Adrenal gland (tissue), 5 donors: ENCODE results near the gene SMARCC2.

Experiments used
- POLR2A ChIP-seq, 2 donors: fragments of 450-650 bp; IDR thresholded peaks; one replicate each; pipeline ENCODE4 v1.6.1; 2017; ENCODE audit warnings: antibody characterized with exemption in 2 of 2, mild to moderate bottlenecking in 2 of 2, moderate library complexity in 1 of 2
- TF ChIP-seq, protein P1 (sequence below), 6 experiments: fragments of 450-650 bp in 4 of 6; fragments of 200-600 bp in 2 of 6; sonication (generic) in 1 of 6; IDR thresholded peaks; 1 replicate in 5 of 6; 2 replicates in 1 of 6; pipeline versions ENCODE4 v1.5.1 to v1.8.0; 2016 to 2021; ENCODE audit warnings: antibody characterized with exemption in 6 of 6, mild to moderate bottlenecking in 2 of 6, moderate library complexity in 1 of 6
- donor health status: DM: no; HTN: no; CAD: no.

DNA sequence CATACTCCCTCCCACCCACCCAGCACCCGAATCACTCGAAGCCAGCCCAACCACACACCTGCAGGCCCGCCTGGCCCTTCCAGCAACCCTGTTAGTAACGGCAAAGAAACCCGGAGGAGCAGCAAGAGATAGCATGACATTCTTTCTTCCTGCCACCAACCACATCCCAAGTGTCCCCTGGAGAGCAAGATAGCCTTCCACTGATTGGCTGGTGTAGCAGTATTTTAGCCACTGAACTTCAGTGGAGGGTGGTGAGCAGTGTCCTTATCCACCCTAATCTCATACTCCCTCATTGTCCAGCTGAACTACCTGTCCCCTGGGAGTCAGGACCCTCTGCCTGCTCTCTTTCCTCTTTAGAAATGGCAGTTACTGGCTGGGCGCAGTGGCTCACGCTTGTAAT, 39.8 kb upstream of the SMARCC2 start:
- TF ChIP-seq, protein P1, sequence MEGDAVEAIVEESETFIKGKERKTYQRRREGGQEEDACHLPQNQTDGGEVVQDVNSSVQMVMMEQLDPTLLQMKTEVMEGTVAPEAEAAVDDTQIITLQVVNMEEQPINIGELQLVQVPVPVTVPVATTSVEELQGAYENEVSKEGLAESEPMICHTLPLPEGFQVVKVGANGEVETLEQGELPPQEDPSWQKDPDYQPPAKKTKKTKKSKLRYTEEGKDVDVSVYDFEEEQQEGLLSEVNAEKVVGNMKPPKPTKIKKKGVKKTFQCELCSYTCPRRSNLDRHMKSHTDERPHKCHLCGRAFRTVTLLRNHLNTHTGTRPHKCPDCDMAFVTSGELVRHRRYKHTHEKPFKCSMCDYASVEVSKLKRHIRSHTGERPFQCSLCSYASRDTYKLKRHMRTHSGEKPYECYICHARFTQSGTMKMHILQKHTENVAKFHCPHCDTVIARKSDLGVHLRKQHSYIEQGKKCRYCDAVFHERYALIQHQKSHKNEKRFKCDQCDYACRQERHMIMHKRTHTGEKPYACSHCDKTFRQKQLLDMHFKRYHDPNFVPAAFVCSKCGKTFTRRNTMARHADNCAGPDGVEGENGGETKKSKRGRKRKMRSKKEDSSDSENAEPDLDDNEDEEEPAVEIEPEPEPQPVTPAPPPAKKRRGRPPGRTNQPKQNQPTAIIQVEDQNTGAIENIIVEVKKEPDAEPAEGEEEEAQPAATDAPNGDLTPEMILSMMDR (IDR thresholded peaks at IDR 0.05): no peak
- TF ChIP-seq POLR2A (IDR thresholded peaks at IDR 0.05): no peak
